ENCODE results near the gene DUSP16.
"Not testable (repeated sequence)": the region's sequence is repeated elsewhere in the genome, so short reads cannot be mapped to it uniquely, and the experiment has no call there.

Gene DUSP16

DNA sequence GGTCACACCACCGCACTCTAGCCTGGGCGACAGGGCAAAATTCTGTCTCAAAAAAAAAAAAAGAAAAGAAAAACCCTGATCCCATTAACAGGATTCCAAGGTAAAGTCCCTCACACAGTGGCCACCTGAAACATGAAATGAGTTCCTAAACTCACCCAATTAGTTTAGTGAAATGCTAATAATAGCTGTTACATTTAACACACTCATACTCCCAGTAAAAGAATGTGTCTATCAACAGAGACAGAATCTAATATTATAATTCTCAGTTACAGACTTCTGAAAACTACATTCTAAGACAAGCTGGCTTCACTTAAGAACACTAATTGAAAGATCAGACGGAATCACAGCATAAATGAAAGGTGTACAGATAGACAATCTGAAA, 44.2 kb downstream of the DUSP16 start:
- no peak for DNase-seq

DNA sequence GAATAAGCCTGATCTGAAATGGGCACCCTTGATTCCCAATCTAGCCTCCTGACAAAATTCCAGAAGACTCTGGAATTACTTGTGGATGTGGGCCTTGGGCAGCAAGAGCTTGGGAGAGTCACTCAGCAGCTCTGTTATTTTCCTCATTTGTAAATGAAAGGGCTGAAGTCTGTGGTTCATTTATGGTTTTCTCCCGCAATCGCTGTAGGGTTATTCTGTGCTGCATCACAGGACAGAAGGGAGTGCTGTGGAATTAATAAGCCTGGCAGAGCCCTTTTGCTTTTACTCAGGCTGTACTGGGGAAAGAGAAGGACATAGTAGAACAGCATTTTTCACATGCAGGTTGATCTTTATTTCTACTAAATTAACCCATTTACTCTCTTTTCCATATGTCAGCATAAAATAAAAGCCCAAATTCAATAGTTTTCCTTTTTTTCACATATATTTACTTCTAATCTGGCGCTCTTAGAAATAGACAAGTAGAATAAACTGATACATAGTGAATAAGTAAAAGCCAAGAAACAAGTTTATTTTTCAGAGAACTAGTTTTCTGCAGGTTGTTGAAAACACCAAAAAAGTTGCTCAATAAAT, 49.2 kb downstream of the DUSP16 start:
- no peak for DNase-seq

DNA sequence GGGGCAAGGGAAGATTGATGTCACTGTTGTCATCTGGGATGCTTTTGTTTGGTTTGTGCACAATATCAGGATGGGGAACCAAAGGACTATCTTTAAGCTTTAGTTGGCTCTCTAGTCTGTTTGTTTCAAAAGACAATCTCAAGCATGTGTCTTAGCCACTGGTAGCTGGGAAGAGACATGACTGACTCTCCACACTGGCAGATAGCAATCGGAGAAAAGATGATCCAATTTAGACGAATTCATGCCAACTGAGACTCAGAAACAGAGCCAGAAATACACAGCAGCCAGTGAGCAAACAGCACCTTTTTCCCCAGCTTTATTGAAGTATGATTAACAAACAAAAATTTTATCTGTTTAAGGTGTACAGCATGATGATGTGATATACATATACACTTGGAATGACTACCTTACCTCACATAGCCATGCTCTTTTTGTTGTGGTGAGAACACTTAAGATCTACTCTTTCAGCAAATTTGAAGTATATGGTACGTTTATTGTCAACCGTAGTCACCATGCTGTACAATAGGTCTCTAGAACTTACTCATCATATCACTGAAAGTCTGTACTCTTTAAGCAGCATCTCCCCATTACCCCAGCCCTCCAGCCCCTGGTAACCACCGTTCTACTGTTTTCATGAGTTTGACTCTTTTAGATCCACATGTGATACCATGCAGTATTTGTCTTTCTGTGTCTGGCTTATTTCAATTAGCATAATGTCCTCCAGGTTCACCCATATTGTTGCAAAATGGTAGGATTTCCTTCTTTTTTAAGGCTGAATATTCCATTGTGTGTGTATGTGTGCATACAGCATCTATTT, 50.6 kb downstream of the DUSP16 start:
- DNase-seq, result peak; percentile 45

DNA sequence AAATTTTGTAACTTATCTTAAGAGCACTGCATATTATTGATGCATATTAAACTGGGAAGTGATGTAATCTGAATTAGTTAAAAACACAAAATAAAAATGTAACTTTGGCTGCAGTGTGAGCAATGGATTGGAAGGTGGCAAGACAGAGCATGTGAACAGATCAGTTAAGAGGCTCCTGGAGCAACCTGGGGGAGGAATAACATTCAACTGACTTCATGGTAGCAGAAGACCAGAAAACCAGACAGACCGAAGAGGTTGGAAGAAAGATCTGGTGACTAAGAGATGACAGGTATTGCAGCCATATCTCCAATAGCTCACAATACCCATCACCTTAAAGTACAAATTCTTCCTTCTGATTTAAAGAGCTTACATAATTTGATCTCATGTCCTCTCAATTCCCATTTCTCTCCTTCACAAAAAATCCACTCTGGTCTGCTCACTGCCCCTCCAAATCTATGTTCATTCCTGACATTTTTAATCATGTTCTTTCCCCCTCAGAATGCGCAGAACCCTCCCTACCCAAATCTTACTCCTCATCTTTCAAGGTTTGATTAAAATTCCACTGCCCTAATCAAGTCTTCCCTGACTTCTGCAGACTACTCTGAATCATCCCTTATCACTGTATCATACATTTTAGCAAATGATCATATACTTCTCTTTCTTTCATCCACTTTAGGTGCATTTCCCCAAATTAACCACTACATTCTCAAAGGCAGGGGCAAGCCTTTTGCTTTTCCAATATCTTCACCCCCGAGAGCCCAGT, 51.5 kb downstream of the DUSP16 start:
- DNase-seq, result no peak

DNA sequence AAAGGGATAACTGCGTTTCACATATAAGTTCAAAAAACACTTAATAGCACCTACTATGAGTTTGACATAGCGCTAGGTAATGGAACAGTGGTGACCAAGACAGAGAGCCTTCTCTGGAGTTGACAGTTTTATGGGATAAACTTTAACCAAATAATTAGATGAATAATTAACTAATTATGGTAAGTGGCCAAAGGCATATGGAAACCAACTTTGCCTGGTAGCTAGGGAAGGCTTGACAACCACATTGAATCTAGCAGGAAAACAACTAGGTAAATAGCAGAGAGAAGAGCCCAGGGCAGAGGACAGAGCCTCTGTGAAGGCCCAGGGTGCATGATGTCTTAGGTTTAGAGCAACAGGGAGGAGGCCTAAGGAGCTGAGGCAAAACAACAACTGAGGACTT, 52.1 kb downstream of the DUSP16 start:
- no peak for DNase-seq

DNA sequence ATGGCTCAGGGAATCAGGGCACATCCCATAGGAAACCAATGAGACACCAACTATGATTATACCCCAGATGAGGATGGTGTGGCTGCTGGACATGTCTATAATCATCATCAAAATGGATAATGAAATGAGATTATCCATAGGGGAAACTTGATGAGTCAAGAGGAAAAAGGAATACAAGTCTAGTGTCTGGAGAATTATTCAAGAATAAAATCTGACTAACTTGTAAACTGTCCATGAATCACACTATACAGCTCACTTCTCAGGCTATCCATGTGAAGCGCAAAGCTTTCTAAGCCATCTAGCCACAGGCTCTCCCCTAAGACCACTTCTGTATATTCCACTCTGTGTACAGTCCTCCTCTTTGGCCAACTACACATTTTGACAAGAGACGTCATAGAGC, 52.5 kb downstream of the DUSP16 start:
- no peak for DNase-seq

DNA sequence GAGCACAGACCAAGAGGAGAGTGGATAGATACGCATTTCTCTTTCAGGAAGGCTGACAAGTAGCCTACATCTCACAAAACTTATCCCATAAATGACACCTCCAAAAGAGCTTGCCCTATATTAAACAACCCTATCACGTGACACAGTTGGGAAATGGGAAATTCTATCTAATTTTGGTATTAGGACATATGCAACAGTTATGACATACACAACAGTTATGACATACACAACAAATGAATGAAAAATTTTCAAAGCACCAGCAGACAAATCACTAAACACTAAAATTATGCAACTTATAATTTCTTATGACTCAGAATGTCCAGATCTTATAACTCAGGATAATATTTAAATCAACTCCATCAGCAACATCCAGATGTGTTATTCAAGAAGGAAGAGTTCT, 54.1 kb downstream of the DUSP16 start:
- no peak for DNase-seq

DNA sequence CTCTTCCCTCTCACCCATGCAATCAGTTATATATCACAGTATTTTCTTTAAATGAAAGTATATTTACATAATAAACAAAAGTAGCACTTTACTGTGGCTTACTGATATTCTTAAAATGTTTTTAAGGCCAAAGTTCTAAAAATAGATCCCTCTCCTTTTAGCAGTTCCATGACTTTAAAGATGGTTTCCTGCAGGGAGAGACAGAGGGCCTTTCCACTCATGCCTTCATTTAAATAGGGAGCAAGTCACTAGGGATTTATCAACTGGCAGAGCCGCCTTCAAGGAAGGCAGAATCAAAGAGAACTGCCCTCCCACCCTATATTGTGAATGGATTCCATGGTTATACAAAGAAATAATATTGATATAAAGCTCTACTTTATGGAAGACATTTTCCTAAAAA, 55.5 kb downstream of the DUSP16 start:
- DNase-seq, result no peak

DNA sequence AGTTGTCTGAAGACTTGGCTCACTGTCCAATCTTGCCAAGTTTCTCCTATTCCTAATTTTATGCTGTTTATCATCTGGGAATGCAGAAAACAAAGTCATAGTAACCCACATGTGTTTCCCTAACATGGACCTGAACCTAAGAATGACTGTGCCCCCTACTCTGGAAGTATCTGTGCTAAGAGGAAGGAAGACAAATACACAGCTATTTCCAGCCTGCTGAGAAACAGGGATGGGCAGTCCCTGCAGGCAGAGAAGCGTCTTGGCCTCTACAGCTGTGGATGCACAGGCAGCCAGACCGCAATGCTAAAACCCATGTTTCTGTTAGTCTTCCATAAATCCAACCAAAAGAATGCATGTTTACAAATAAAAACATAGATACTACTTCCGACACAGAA, 56.2 kb downstream of the DUSP16 start:
- no peak for DNase-seq

DNA sequence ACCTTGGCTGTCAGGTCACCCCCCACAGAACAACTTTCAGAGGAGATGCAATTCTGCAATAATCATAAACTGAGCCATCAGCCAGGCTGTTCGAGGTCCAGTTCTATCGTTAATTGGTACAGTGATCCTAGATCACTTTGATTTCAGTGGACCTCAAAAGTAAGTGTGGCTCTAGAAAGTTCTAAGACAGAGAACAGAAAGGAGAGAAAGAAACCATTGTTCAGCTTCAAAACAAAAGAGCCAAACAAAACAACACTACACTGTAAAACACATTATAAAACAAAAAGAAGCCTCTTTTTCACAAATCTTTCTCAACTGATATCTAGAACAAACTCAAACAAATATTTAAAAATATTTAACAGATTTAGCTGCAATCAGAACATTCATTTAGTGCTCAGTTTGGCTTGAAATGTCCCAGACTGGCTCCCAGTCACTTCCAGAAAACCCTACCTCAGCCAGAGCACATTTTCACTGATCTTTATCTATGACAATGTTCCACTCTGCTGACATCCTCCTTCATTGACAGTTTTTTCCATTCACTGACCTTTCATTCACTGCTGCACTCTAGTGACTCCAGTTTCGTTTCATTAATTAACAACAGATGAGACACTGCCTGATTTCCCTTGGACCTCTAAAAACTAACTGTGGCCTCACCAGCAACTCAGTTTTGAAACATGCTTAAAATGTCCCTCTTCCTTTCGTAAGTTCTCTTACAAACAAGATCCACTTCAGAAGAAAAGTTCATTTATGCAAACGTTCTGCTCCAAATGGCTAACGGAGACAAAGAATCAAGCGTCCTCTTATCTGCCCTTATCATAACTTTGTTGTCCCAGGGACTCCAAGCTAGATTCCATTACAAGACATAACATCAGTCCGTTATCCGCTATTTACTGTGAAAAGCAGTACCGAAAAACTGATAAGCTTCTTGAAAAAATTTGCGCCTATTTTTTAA, 56.8 kb downstream of the DUSP16 start:
- no peak for DNase-seq

DNA sequence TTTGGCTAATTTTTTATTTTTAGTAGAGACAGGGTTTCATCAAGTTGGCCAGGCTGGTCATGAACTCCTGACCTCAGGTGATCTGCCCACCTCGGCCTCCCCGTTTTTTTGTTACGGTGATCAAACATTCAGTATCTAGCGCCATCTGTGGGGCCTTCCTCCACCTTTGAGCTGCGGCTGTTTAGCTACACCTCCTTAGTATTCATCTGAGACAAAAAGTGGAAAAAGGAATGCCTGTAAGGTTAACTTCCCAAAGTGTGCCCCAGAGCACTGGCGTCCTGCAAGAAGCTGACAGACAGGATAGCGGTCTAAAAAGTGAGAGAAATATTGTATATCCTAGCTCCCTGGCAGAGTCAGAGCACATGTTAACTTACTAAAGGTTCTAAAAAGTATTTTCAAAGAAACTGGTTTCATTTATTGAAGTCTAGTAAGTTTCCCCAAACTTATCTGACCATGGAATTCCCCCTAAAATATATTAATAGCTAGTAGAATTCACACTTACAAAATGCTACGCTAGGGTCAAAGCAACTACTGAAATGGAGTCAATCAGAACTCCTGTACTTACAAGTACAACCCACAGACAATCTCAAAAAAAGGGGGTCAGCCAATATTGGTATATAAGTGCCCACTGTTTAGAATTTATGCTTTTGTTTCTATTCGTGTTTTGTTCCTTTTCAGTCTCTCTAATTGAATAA, 59.1 kb downstream of the DUSP16 start:
- peak; percentile 56 for DNase-seq

DNA sequence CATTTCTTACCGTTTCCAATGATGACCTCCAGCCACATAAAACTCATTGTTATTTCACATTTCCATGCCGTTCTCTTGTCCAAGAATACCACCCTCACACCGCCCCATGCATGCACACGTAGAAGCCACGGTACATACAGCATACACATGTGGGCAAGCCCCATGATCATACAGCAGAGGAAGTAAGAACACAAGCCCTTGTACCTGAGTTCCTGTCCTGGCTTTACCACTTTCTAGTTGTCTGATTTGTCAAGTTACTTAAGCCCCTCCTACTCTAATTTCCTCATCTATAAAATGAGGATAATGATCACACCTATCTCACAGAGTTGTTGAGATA, 59.9 kb downstream of the DUSP16 start:
- DNase-seq, result peak; percentile 26

DNA sequence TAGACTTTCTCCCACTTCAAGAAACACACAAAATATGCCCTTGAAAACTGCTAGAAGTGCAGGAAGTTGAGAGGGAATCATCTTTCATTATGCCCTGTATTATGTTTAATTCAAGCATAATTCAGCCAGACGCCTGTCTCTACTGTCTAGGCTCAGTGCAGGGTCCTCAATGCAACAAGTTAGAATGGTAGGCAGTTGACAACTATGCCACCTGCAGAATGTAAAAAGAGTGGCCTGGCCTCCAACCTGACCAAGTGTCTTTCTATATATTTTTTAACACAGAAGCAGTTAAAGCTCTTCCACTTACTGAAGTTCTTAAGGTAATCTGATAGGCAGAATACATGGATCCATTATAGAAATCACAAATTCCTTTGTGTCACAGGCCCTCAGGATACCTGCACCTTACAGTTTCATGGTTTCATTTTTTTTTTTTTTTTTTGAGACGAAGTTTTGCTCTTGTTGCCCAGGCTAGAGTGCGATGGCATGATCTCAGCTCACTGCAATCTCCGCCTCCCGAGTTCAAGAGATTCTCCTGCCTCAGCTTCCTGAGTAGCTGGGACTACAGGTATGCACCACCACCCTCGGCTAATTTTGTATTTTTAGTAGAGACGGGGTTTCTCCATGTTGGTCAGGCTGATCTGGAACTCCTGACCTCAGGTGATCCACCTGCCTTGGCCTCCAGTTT, 60.4 kb downstream of the DUSP16 start:
- not testable (repeated sequence) for DNase-seq

DNA sequence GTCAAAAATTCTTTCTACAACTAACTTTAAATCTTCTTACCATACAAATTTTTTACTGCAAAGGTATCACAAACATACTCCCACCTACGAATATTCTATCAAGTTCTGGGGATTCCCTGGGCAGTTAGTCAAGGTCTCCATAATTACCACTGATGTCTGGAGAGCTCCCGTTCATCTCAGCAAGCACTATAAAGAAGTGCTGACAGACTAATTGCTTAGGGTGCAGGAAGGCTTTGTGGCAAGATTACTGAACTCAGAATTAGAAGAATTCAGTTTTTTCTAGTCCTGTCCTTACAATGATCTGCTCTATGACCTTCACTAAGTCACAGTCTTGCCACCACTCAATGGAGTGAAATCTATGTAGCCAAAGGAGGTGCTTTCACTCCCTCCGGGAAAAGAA, 61.5 kb downstream of the DUSP16 start:
- DNase-seq, result no peak

DNA sequence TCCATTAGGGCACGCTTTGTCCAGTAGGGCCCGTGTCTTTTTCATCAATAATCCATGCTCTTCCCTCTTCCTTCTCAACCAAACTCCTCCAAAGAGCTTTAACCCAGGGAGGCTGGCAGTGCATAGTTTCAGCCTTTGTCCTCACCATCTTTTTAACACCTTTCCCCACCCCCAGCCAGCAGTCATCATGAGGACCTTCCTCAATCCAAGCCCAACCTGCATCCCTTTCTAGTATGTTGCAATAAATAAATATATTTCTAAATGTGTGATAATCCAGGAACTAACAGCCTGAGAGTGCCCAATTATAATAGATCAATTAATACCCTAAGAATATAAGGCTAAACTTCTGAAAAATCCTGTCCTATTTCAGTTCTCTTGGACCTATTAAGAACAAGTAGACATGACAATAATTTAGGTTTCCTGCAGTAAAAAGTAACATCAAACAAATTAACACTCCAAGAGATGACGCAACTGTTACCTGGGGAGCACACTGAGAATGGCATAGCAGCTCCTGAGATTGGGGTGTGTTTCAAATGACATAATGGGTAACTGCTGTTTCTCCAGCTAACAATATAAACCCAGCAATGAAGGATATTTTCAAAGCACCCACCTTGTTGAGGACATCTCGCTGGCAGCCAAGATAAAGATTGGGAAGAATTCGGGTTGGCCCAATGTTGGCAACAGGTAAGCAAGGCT, 62.6 kb downstream of the DUSP16 start:
- DNase-seq, result no peak

DNA sequence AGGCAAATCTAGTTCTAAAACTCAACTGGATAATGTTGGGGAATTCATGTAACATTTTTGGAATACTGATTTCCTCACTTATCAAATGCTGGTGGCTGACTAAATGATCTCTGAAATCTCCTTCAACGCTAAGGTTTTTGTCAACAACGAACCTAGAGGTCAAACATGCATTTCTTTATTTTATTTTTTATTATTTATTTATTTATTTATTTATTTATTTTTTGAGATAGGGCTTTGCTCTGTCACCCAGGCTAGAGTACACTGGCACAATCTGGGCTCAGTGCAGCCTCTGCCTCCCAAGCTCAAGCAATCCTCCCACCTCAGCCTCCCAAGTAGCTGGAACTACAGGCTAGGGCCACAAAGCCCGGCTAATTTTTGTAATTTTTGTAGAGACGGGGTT, 64.5 kb downstream of the DUSP16 start:
- no peak for DNase-seq

DNA sequence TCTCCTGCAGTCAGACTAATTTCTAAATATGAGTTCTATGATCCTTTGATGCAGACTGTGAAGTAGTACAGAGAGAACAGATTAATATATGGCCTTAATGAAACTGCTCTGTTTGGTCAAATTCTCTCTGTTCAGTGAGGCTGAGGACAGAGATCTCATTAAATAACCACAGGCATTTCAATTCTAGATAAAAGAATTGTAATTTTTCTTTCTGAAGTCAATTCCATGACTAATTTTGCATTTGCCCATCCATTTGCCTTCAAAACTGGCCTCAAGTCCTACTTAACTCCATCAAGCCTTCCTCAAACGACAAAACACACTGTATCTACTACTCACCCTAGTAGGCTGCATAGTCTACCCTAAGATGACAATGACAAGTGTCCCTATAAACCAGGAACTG, 67.1 kb downstream of the DUSP16 start:
- no peak for DNase-seq

DNA sequence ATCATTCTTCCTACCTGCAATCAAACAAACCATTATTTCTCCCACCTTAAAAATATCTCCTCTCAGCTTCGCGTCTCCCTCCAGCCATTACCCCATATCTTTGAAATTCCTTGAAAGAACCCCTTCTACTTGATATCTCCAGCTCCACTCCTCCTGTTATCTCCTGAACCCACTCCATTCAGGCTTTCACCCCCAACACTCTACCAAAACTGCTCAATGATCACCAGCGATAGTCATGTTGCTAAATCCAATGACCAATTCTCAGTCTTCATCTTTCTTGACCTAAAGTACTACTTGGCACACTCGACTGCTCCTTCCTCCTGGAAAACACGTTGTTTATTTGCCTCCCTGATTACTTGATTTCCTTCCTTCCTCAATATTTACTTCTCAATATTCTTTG, 70.1 kb downstream of the DUSP16 start:
- no peak for DNase-seq

DNA sequence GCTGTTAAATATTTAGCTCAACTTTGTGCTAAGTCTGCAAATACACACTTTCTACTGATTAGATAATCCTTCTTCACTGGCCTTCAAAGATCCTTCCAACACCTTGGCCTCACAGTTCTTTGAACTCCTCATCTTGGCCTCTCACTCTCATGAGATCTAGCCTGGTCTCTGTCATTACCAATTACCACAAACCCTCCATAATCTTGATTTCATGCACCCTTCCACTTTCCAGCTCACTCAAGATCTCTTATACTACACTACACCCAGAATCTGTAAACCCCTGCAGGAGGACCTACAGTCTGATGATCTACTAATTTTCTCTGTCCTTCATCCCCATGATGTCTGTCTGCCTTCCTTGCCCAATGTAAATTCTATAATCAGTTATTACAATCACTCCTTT, 71.1 kb downstream of the DUSP16 start:
- DNase-seq, result no peak

DNA sequence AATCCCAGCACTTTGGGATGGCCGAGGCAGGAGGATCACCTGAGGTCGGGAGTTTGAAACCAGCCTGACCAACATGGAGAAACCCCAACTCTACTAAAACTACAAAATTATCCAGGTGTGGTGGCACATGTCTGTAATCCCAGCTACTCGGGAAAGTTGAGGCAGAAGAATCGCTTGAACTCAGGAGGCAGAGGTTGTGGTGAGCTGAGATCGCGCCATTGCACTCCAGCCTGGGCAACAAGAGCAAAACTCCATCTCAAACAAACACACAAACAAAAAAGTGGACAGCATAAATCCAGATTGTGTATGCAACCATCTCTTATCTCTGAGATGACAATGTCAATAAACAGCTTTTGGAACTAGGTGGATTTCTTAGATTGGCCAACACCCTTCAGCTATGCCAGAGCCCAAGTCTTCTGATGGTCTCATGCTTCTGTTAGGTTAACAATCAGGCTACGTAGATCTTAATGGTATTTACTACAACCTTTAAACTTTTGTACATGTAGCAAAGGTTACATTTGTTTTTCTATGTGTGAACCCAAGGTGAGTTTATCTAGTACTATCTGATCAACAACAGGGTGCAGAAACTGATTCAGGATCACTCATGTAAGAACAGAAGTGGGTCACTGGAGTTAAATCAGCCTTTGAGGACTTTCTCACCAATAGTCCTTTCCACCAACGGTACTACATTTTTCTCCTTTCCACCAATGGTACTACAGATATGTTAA, 73.7 kb downstream of the DUSP16 start:
- no peak for DNase-seq

DNA sequence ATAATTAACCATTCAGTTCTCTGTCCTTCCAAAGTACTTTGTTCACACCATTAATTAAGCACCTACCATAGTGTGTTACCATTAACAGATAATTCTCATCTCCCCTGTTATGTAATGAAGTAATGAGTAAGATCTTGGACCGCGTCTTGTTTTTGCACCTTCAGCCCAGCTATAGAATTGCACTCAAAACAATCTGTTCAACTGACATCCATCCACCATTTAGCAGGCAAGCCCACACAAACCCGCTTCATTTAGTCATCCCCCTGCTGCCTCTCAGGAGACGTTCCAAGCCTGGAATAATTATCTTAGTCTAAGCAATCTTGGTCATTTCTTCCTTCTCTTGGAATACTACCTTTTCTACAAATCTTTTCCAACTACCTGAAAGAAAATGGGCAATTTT, 74.4 kb downstream of the DUSP16 start:
- DNase-seq, result no peak

Measured in activated naive CD4-positive, alpha-beta T cell treated with Interleukin-2 at 50 U/mL for 16 hours (primary cell).